OCI-LY1 (cell line): ENCODE measurements around the gene EPHA5.

Source experiments
- H2AFZ ChIP-seq: fragments of 200-600 bp; sonication (generic), shearing (Covaris generic); 2 replicates; pipeline ENCODE4 v1.6.0; 2014; ENCODE audit warnings: antibody characterized with exemption, mild to moderate bottlenecking, low read length
- H3F3A ChIP-seq: fragments of 200-600 bp; sonication (generic), shearing (Covaris generic); 2 replicates; pipeline ENCODE4 v1.6.0; 2014; ENCODE audit warnings: mild to moderate bottlenecking, antibody characterized with exemption, low read length, moderate library complexity; ENCODE audit not compliant: insufficient read depth
- H3K27ac ChIP-seq: fragments of 200-600 bp; sonication (generic); 2 replicates; pipeline ENCODE4 v1.5.1; 2014; ENCODE audit warnings: low read length, mixed run types, mild to moderate bottlenecking, low read depth; ENCODE audit not compliant: poor library complexity, severe bottlenecking
- H3K27me3 ChIP-seq: fragments of 200-600 bp; sonication (generic); 2 replicates; pipeline ENCODE4 v1.6.0; 2014; ENCODE audit warnings: antibody characterized with exemption, mild to moderate bottlenecking, low read length, moderate library complexity; ENCODE audit not compliant: insufficient read depth
- H3K36me3 ChIP-seq: fragments of 200-600 bp; sonication (generic); 2 replicates; pipeline ENCODE4 v1.6.1; 2014; ENCODE audit warnings: mild to moderate bottlenecking, antibody characterized with exemption, low read length, moderate library complexity, mixed read lengths; ENCODE audit not compliant: insufficient read depth
- H3K4me1 ChIP-seq: fragments of 200-600 bp; sonication (generic); 2 replicates; pipeline ENCODE4 v1.5.1; 2014; ENCODE audit warnings: mild to moderate bottlenecking, low read length, moderate library complexity; ENCODE audit not compliant: insufficient read depth, severe bottlenecking
- H3K4me2 ChIP-seq: fragments of 200-600 bp; sonication (generic), shearing (Covaris generic); 2 replicates; pipeline ENCODE4 v1.6.1; 2014; ENCODE audit warnings: low read length
- H3K4me3 ChIP-seq: fragments of 200-600 bp; sonication (generic); 2 replicates; pipeline ENCODE4 v1.5.1; 2014; ENCODE audit warnings: low read length, low read depth, mild to moderate bottlenecking, mixed read lengths; ENCODE audit not compliant: poor library complexity, severe bottlenecking
- H3K79me2 ChIP-seq: fragments of 200-600 bp; shearing (Covaris generic); 2 replicates; pipeline ENCODE4 v1.6.1; 2016; ENCODE audit warnings: mixed run types, low read length, mixed read lengths; ENCODE audit not compliant: insufficient read depth
- H3K9ac ChIP-seq: fragments of 200-600 bp; sonication (generic), shearing (Covaris generic); 2 replicates; pipeline ENCODE4 v1.6.1; 2014; ENCODE audit warnings: mild to moderate bottlenecking, low read length, mixed read lengths
- H3K9me2 ChIP-seq: fragments of 200-600 bp; sonication (generic), shearing (Covaris generic); 2 replicates; pipeline ENCODE4 v1.6.1; 2014; ENCODE audit warnings: low read depth, mild to moderate bottlenecking, low read length, mixed read lengths
- H3K9me3 ChIP-seq: fragments of 200-600 bp; shearing (Covaris generic); 2 replicates; pipeline ENCODE4 v1.6.1; 2014; ENCODE audit warnings: low read length, mixed read lengths
- H4K20me1 ChIP-seq: fragments of 200-600 bp; sonication (generic), shearing (Covaris generic); 2 replicates; pipeline ENCODE4 v1.6.0; 2016; ENCODE audit warnings: mild to moderate bottlenecking, low read length; ENCODE audit not compliant: insufficient read depth
- CTCF ChIP-seq: fragments of 200-600 bp; sonication (generic), shearing (Covaris generic); IDR thresholded peaks from 2 replicates; pipeline ENCODE4 v1.5.1; 2017; ENCODE audit warnings: mild to moderate bottlenecking, antibody characterized with exemption, low read length, moderate library complexity, mixed read lengths
- EZH2 ChIP-seq: fragments of 200-600 bp; sonication (generic), shearing (Covaris generic); IDR thresholded peaks from 2 replicates; pipeline ENCODE4 v1.8.0; 2017; ENCODE audit warnings: borderline replicate concordance, mixed run types, mild to moderate bottlenecking, antibody characterized with exemption, low read length, moderate library complexity, mixed read lengths

Gene EPHA5

DNA sequence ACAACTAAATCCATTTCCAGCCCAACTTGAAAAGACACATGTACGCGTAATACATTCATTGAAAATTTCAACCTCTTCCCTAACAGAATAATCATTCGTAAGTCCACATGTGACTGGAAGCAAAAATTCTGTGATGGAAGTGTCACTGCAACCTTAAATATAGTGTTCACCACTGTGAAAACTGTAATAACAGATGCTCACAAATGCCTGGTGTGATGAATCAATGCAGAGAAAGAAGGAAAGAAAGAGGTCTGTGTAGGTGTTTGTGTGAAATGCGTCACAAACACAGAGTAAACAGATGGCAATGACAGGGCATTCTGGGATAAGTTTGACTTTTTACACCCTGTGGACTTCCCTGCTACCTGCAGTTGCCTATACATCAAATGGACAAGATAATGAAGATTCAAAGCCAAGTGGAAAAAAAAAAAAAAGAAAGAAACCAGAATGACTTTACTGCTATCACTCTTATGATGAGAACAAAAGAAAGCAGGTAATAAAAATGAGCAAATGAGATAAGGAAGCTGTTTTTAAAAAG, 123.3 kb downstream of the EPHA5 start:
- H3K27me3 ChIP-seq: no peaks in the 10 kb centered on the region
- no peaks in the 10 kb centered on the region for H3K79me2 ChIP-seq
- no peaks in the 10 kb centered on the region for H3K36me3 ChIP-seq
- H3K4me2 ChIP-seq: no peak overlapping the region
- H3F3A ChIP-seq: no peaks in the 10 kb centered on the region
- H3K27ac ChIP-seq: no peak overlapping the region
- TF ChIP-seq EZH2 (no peak), CTCF (no peak)
- no peak overlapping the region for H3K4me3 ChIP-seq
- no peak overlapping the region for H3K9ac ChIP-seq
- H3K9me3 ChIP-seq: no peaks in the 10 kb centered on the region
- no peak overlapping the region for H2AFZ ChIP-seq
- H4K20me1 ChIP-seq: no peaks in the 10 kb centered on the region
- H3K4me1 ChIP-seq: no peaks in the 10 kb centered on the region
- H3K9me2 ChIP-seq: no peaks in the 10 kb centered on the region

GRCh38 chr4:65538571-65538970, 131.7 kb downstream of the EPHA5 start:
- H4K20me1 ChIP-seq: no peaks in the 10 kb centered on the region
- H3K4me1 ChIP-seq: no peaks in the 10 kb centered on the region
- no peaks in the 10 kb centered on the region for H3K9me3 ChIP-seq
- no peaks in the 10 kb centered on the region for H3F3A ChIP-seq
- no peaks in the 10 kb centered on the region for H3K9me2 ChIP-seq
- no peaks in the 10 kb centered on the region for H3K79me2 ChIP-seq
- H3K9ac ChIP-seq: no peak overlapping the region
- H3K4me3 ChIP-seq: no peak overlapping the region
- H3K4me2 ChIP-seq: no peak overlapping the region
- TF ChIP-seq CTCF (no peak), EZH2 (no peak)
- no peak overlapping the region for H2AFZ ChIP-seq
- no peak overlapping the region for H3K27ac ChIP-seq
- no peaks in the 10 kb centered on the region for H3K36me3 ChIP-seq
- no peaks in the 10 kb centered on the region for H3K27me3 ChIP-seq

DNA sequence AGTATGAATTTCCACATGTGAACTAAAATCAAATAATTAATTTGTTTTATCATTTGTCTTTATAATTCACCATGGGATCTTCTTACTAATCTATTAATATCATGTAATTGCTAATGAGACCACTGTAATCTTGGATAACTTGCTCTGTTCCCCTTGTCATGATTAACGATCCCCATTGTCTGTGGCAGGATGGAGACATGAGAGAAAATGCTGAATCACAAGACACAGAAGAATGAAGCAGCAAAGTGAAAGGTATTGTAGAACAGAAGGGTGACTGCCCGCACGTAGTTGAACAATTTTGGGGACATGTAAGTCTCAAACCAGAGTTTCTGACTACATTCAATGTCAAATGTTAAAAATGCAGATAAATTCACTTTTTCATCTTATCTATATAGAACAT, 135.2 kb downstream of the EPHA5 start:
- no peak overlapping the region for H3K4me3 ChIP-seq
- no peak overlapping the region for H3K9ac ChIP-seq
- H4K20me1 ChIP-seq: no peaks in the 10 kb centered on the region
- H3K4me1 ChIP-seq: no peaks in the 10 kb centered on the region
- no peak overlapping the region for H3K4me2 ChIP-seq
- H3K36me3 ChIP-seq: no peaks in the 10 kb centered on the region
- no peaks in the 10 kb centered on the region for H3K9me3 ChIP-seq
- no peaks in the 10 kb centered on the region for H3K27me3 ChIP-seq
- no peaks in the 10 kb centered on the region for H3K9me2 ChIP-seq
- H2AFZ ChIP-seq: no peak overlapping the region
- no peaks in the 10 kb centered on the region for H3K79me2 ChIP-seq
- no peak overlapping the region for H3K27ac ChIP-seq
- TF ChIP-seq CTCF: no peak
- TF ChIP-seq EZH2: no peak
- no peaks in the 10 kb centered on the region for H3F3A ChIP-seq
